Trophoblast cell (in vitro differentiated cells and primary cell): ENCODE measurements around the gene TLR6.

Source experiments
- DNase-seq, 2 donors: peaks; one replicate each; pipeline ENCODE4 v3.0.0-alpha.2; 2016
- H2AFZ ChIP-seq: 2 replicates; pipeline ENCODE4 v1.6.1; 2013; ENCODE audit warnings: low read length, moderate library complexity, mild to moderate bottlenecking; ENCODE audit not compliant: insufficient read depth, poor library complexity
- H2AK5ac ChIP-seq: 2 replicates; pipeline ENCODE4 v1.6.1; 2013; ENCODE audit warnings: mild to moderate bottlenecking, low read length
- H2BK120ac ChIP-seq: 2 replicates; pipeline ENCODE4 v1.6.1; 2013; ENCODE audit warnings: low read length, mild to moderate bottlenecking, moderate library complexity; ENCODE audit not compliant: insufficient read depth, poor library complexity
- H2BK12ac ChIP-seq: 2 replicates; pipeline ENCODE4 v1.6.1; 2013; ENCODE audit warnings: mild to moderate bottlenecking, low read length, moderate library complexity
- H2BK5ac ChIP-seq: 2 replicates; pipeline ENCODE4 v1.6.1; 2013; ENCODE audit warnings: low read length, low read depth, moderate library complexity, mild to moderate bottlenecking; ENCODE audit not compliant: poor library complexity
- H3K14ac ChIP-seq: 2 replicates; pipeline ENCODE4 v1.6.1; 2013; ENCODE audit warnings: mild to moderate bottlenecking, low read length
- H3K18ac ChIP-seq: 2 replicates; pipeline ENCODE4 v1.6.1; 2013; ENCODE audit warnings: mild to moderate bottlenecking, low read length
- H3K23ac ChIP-seq: 2 replicates; pipeline ENCODE4 v1.6.1; 2013; ENCODE audit warnings: low read length
- H3K27ac ChIP-seq: 2 replicates; pipeline ENCODE4 v1.5.1; 2013; ENCODE audit warnings: low read depth, mild to moderate bottlenecking, inconsistent platforms, low read length, moderate library complexity
- H3K27me3 ChIP-seq: 2 replicates; pipeline ENCODE4 v1.6.1; 2013; ENCODE audit warnings: inconsistent platforms, mild to moderate bottlenecking, low read length, moderate library complexity; ENCODE audit not compliant: insufficient read depth
- H3K36me3 ChIP-seq, 2 experiments: 1 replicate in 1 of 2; 2 replicates in 1 of 2; pipeline ENCODE4 v1.6.1; 2013; ENCODE audit warnings: low read length in 2 of 2, mild to moderate bottlenecking in 2 of 2, moderate library complexity in 1 of 2; ENCODE audit not compliant: insufficient read depth in 2 of 2, control insufficient read depth in 1 of 2
- H3K4ac ChIP-seq: 2 replicates; pipeline ENCODE4 v1.6.1; 2013; ENCODE audit warnings: low read depth, mild to moderate bottlenecking, low read length, moderate library complexity
- H3K4me1 ChIP-seq, 2 experiments: 1 replicate in 1 of 2; 2 replicates in 1 of 2; pipeline ENCODE4 v1.6.1; 2013; ENCODE audit warnings: low read length in 2 of 2, mild to moderate bottlenecking in 2 of 2, moderate library complexity in 1 of 2; ENCODE audit not compliant: insufficient read depth in 2 of 2, control insufficient read depth in 1 of 2
- H3K4me2 ChIP-seq: 2 replicates; pipeline ENCODE4 v1.6.1; 2013; ENCODE audit warnings: inconsistent platforms, mild to moderate bottlenecking, low read length, moderate library complexity
- H3K4me3 ChIP-seq: 2 replicates; pipeline ENCODE4 v1.5.1; 2013; ENCODE audit warnings: mild to moderate bottlenecking, low read depth, low read length, inconsistent platforms
- H3K79me1 ChIP-seq: one replicate; pipeline ENCODE4 v1.6.1; 2013; ENCODE audit warnings: low read length
- H3K79me2 ChIP-seq: 2 replicates; pipeline ENCODE4 v1.6.1; 2013; ENCODE audit warnings: low read length, mild to moderate bottlenecking; ENCODE audit not compliant: control insufficient read depth, insufficient read depth, poor library complexity
- H3K9ac ChIP-seq: 2 replicates; pipeline ENCODE4 v1.6.1; 2013; ENCODE audit warnings: mild to moderate bottlenecking, low read length
- H3K9me3 ChIP-seq: 2 replicates; pipeline ENCODE4 v1.6.1; 2013; ENCODE audit warnings: low read depth, mild to moderate bottlenecking, control low read depth, inconsistent platforms, low read length; ENCODE audit not compliant: insufficient read depth
- H4K12ac ChIP-seq: 2 replicates; pipeline ENCODE4 v1.6.1; 2013; ENCODE audit warnings: low read depth, mild to moderate bottlenecking, low read length, moderate library complexity
- H4K8ac ChIP-seq: 2 replicates; pipeline ENCODE4 v1.6.1; 2013; ENCODE audit warnings: low read depth, mild to moderate bottlenecking, low read length, moderate library complexity
- H4K91ac ChIP-seq: one replicate; pipeline ENCODE4 v1.6.1; 2013; ENCODE audit warnings: low read depth, mild to moderate bottlenecking, low read length, moderate library complexity
- WGBS: extraction: QIAGEN DNeasy Blood & Tissue Kit; methylation state at CpG from one replicate; pipeline ENCODE4 v1.1.7; 2013; ENCODE audit warnings: missing lambda C conversion rate; ENCODE audit not compliant: insufficient read length, insufficient coverage; ENCODE audit errors: extremely low coverage; 5-methylcytosine and 5-hydroxymethylcytosine counted together

TLR6 gene

DNA sequence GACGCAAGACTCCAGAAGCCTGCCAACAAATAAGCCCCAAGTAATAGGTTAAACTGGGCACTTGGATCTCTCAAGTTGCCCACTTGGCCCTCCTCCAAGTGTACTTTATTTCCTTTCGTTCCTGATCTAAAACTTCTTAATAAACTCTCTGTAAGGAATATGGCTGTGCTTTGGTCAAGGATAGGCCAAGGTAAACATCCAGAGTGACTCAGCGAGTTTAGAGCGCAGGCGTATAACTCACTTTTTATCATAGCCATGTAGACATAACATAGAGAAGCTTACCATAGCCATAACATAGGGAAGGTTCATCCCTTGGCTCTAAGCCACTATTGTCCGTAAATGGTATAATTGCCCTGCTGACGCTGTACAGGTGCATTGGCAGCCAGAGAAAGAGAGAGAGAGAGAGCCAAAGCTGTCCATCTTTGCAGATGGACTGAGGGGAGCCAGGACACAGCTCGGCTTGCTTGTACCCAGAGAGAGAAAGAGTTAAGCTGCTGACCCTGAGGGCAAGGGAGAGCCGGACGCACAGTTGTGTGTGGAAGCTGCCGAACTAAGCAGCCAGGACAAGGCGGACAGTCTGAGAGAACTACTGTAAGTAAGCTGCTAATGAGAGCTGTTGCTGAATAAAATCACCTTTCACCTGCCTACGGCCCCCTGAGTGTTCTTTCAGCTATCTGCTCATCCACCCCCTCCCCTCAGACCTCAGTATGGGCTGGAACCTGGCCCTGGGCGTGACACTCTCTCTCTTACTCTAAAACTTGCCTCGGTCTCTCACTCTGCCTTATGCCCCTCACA lies 53.9 kb downstream of the TLR6 start:
- H3K23ac ChIP-seq: no peak overlapping the region
- no peak overlapping the region for H4K91ac ChIP-seq
- no peak overlapping the region for H3K9ac ChIP-seq
- WGBS: no CpG with 5 or more reads among the region's 15 CpGs
- no peak overlapping the region for H3K18ac ChIP-seq
- H4K8ac ChIP-seq: no peak overlapping the region
- H3K4ac ChIP-seq: no peak overlapping the region
- H4K12ac ChIP-seq: no peak overlapping the region
- no peak overlapping the region for H2BK12ac ChIP-seq
- H3K79me2 ChIP-seq: no peaks in the 10 kb centered on the region
- H3K4me2 ChIP-seq: no peak overlapping the region
- peaks cover 8% of the 10 kb centered on the region for H3K9me3 ChIP-seq
- H3K14ac ChIP-seq: no peak overlapping the region
- peaks cover 0 to 3% of the 10 kb centered on the region in 2 experiments for H3K36me3 ChIP-seq
- no peaks in the 10 kb centered on the region for H3K79me1 ChIP-seq
- no peak overlapping the region for H2AFZ ChIP-seq
- no peak overlapping the region for H2BK120ac ChIP-seq
- H3K4me1 ChIP-seq: no peaks in the 10 kb centered on the region
- no peak overlapping the region for H3K27ac ChIP-seq
- no peaks in the 10 kb centered on the region for H3K27me3 ChIP-seq
- H3K4me3 ChIP-seq: no peak overlapping the region
- DNase-seq: no peak
- no peak overlapping the region for H2BK5ac ChIP-seq
- H2AK5ac ChIP-seq: no peak overlapping the region

GRCh38 chr4:38800961-38801450 lies 55.6 kb downstream of the TLR6 start:
- Histone ChIP-seq H3K18ac (no peak overlapping the region), H3K14ac (no peak overlapping the region), H4K8ac (no peak overlapping the region), H3K27ac (no peak overlapping the region), H3K36me3 (peaks cover 0 to 3% of the 10 kb centered on the region in 2 experiments), H2BK120ac (no peak overlapping the region), H3K4me2 (no peak overlapping the region), H2AK5ac (no peak overlapping the region), H4K12ac (no peak overlapping the region), H2AFZ (no peak overlapping the region), H3K9ac (no peak overlapping the region), H2BK5ac (no peak overlapping the region), H3K4me1 (no peaks in the 10 kb centered on the region), H3K79me1 (no peaks in the 10 kb centered on the region), H4K91ac (no peak overlapping the region), H3K4ac (no peak overlapping the region), H3K9me3 (peaks cover 8% of the 10 kb centered on the region), H3K4me3 (no peak overlapping the region), H3K79me2 (no peaks in the 10 kb centered on the region), H3K23ac (no peak overlapping the region), H3K27me3 (no peaks in the 10 kb centered on the region), H2BK12ac (no peak overlapping the region)
- WGBS: no CpG with 5 or more reads among the region's 3 CpGs
- DNase-seq: no peak

DNA sequence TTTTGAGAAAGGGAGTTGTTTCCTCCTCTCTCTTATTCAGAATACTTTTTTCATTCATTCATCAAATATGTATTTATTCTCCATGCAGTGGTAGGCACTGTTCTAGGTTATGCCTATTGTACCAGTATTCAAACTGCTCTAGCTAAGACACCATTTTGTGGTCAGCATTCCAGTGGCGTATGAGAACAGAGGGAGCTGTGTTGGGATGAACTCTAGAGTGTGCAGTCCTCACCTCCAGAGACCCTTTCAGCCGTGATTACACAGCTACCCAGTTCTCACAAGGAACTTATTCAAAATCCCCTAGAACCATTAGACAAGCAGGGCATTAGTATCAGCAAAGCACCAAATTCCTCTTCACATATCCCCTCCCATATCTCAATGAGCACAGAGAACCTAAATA lies 56.3 kb downstream of the TLR6 start:
- WGBS: no CpG with 5 or more reads among the region's 2 CpGs
- no peak overlapping the region for H4K8ac ChIP-seq

DNA sequence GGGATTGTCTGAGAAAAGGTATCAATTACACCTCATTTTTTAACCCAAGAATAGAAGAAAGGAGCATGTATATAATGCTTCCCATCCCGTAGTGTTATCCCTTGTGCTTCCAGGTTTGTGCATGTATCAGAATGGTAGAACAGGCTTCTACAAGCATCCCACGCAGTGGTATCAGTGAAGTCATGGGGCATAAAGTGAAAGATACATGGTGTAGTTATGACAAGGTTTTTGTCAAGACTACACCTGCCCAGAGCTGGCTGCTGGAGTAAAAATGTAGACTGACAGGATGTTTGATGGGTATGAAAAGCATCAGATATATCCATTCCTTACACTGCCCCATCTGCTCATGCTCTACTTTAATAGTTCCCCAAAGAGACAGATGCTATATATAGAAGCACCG lies 61.5 kb downstream of the TLR6 start:
- H3K4me2 ChIP-seq: no peak overlapping the region

More for the DNA sequence above, 56.3 kb downstream of the TLR6 start:
- no peaks in the 10 kb centered on the region for H3K79me1 ChIP-seq
- no peak overlapping the region for H3K18ac ChIP-seq
- H3K27ac ChIP-seq: no peak overlapping the region
- H3K4me2 ChIP-seq: no peak overlapping the region
- H2BK12ac ChIP-seq: no peak overlapping the region
- H2BK5ac ChIP-seq: no peak overlapping the region
- no peak overlapping the region for H2BK120ac ChIP-seq
- H3K79me2 ChIP-seq: no peaks in the 10 kb centered on the region
- no peak for DNase-seq
- no peaks in the 10 kb centered on the region for H3K4me1 ChIP-seq
- H4K12ac ChIP-seq: no peak overlapping the region
- H3K9ac ChIP-seq: no peak overlapping the region
- H3K23ac ChIP-seq: no peak overlapping the region
- H3K4me3 ChIP-seq: no peak overlapping the region
- peaks cover 8% of the 10 kb centered on the region for H3K9me3 ChIP-seq
- no peak overlapping the region for H2AK5ac ChIP-seq
- H3K14ac ChIP-seq: no peak overlapping the region
- no peaks in the 10 kb centered on the region for H3K27me3 ChIP-seq
- H3K36me3 ChIP-seq: peaks cover 0 to 3% of the 10 kb centered on the region in 2 experiments
- H2AFZ ChIP-seq: no peak overlapping the region
- no peak overlapping the region for H3K4ac ChIP-seq
- no peak overlapping the region for H4K91ac ChIP-seq

More for the DNA sequence above, 61.5 kb downstream of the TLR6 start:
- no peak overlapping the region for H3K23ac ChIP-seq
- no peak overlapping the region for H2BK12ac ChIP-seq
- no peak overlapping the region for H3K4ac ChIP-seq
- H3K79me2 ChIP-seq: no peaks in the 10 kb centered on the region
- H2BK5ac ChIP-seq: no peak overlapping the region
- H3K14ac ChIP-seq: no peak overlapping the region
- no peak overlapping the region for H4K8ac ChIP-seq
- H3K4me1 ChIP-seq: no peaks in the 10 kb centered on the region
- DNase-seq: no peak
- H3K79me1 ChIP-seq: no peaks in the 10 kb centered on the region
- H3K9me3 ChIP-seq: no peaks in the 10 kb centered on the region
- no peak overlapping the region for H3K4me3 ChIP-seq
- H4K12ac ChIP-seq: no peak overlapping the region
- H2BK120ac ChIP-seq: no peak overlapping the region
- no peak overlapping the region for H4K91ac ChIP-seq
- no peak overlapping the region for H3K27ac ChIP-seq
- H3K36me3 ChIP-seq: no peaks in the 10 kb centered on the region
- no peak overlapping the region for H3K18ac ChIP-seq
- H2AK5ac ChIP-seq: no peak overlapping the region
- H3K9ac ChIP-seq: no peak overlapping the region
- WGBS: no CpG with 5 or more reads among the region's 3 CpGs
- H2AFZ ChIP-seq: no peak overlapping the region
- no peaks in the 10 kb centered on the region for H3K27me3 ChIP-seq
